K562 (cell line): ENCODE measurements around the gene SGMS1. TPM values are rescaled to one million over a fixed set of nuclear protein-coding genes. Genes with fewer than 3 reads are reported as not detected.

Experiments used
- ATF6 ChIP-seq: sonication (generic); formaldehyde crosslinking; IDR thresholded peaks from 2 replicates; pipeline ENCODE4 v1.4.0; 2020; ENCODE audit warnings: mild to moderate bottlenecking, missing genetic modification reagents
- BCOR ChIP-seq: fragments of 450-650 bp; IDR thresholded peaks from 2 replicates; pipeline ENCODE4 v1.6.1; 2016
- CHD1 ChIP-seq: fragments of 200-600 bp; sonication (generic); IDR thresholded peaks from one replicate; pipeline ENCODE4 v1.6.1; 2012; ENCODE audit warnings: mild to moderate bottlenecking, moderate library complexity, low read length, inconsistent platforms
- CHD2 ChIP-seq: IDR thresholded peaks from 2 replicates; pipeline ENCODE4 v1.6.1; 2011; ENCODE audit warnings: low read depth, low read length
- COPS2 ChIP-seq: fragments of 450-650 bp; conservative IDR thresholded peaks from 2 replicates; pipeline ENCODE4 v1.6.1; 2016; ENCODE audit warnings: mild to moderate bottlenecking, moderate library complexity
- HDAC2 ChIP-seq: fragments of 450-650 bp; IDR thresholded peaks from 2 replicates; pipeline ENCODE4 v1.6.1; 2016; ENCODE audit warnings: mild to moderate bottlenecking
- KLF13 ChIP-seq: fragments of 450-650 bp; IDR thresholded peaks from 2 replicates; pipeline ENCODE4 v1.6.1; 2016; ENCODE audit warnings: missing genetic modification characterization, low read depth, mild to moderate bottlenecking, missing compliant biosample characterization, moderate library complexity, borderline replicate concordance
- MITF ChIP-seq: IDR thresholded peaks from 2 replicates; pipeline ENCODE4 v1.6.1; 2014; ENCODE audit warnings: antibody characterized with exemption
- MTA2 ChIP-seq: fragments of 450-650 bp; IDR thresholded peaks from 2 replicates; pipeline ENCODE4 v1.6.1; 2016; ENCODE audit warnings: low read depth
- NCOA4 ChIP-seq: fragments of 450-650 bp; IDR thresholded peaks from 2 replicates; pipeline ENCODE4 v1.6.1; 2018; ENCODE audit warnings: mild to moderate bottlenecking; ENCODE audit not compliant: partially characterized antibody
- POLR3A ChIP-seq: IDR thresholded peaks from 2 replicates; pipeline ENCODE4 v1.6.1; 2011; ENCODE audit warnings: borderline replicate concordance, mild to moderate bottlenecking, moderate library complexity; ENCODE audit not compliant: insufficient read length, insufficient read depth; ENCODE audit errors: extremely low read depth
- RAD51 ChIP-seq: fragments of 450-650 bp; IDR thresholded peaks from 2 replicates; pipeline ENCODE4 v1.7.1; 2016; ENCODE audit warnings: low read depth, mild to moderate bottlenecking, borderline replicate concordance
- RBM22 ChIP-seq: fragments of 200-400 bp; formaldehyde crosslinking; IDR thresholded peaks from 2 replicates; pipeline ENCODE4 v1.6.1; 2018; ENCODE audit warnings: low read length, low read depth; ENCODE audit not compliant: poor library complexity, severe bottlenecking
- TBP ChIP-seq: optimal IDR thresholded peaks from 2 replicates; pipeline ENCODE3; 2011; ENCODE audit warnings: low read depth, low read length, improper control_type of control experiment
- TFAM ChIP-seq: fragments of 250-450 bp; sonication (Bioruptor Pico); conservative IDR thresholded peaks from 2 replicates; pipeline ENCODE4 v1.5.0; 2021; ENCODE audit warnings: mild to moderate bottlenecking, moderate library complexity
- TRIM28 ChIP-seq: fragments of 450-650 bp; IDR thresholded peaks from 2 replicates; pipeline ENCODE4 v1.6.1; 2017
- ZBTB1 ChIP-seq: sonication (generic); formaldehyde crosslinking; IDR thresholded peaks from 2 replicates; pipeline ENCODE4 v1.8.1; 2023; ENCODE audit warnings: missing genetic modification reagents, low read depth, mild to moderate bottlenecking, borderline replicate concordance
- ZBTB34 ChIP-seq: fragments of 250-450 bp; sonication (Bioruptor Pico); IDR thresholded peaks from 2 replicates; pipeline ENCODE4 v1.8.0; 2021; ENCODE audit warnings: mild to moderate bottlenecking, moderate library complexity
- ZNF280A ChIP-seq: fragments of 450-650 bp; IDR thresholded peaks from 2 replicates; pipeline ENCODE4 v1.6.1; 2018; ENCODE audit warnings: mild to moderate bottlenecking, low read depth; ENCODE audit not compliant: partially characterized antibody
- ZNF398 ChIP-seq: fragments of 250-450 bp; sonication (Bioruptor Pico); IDR thresholded peaks from 2 replicates; pipeline ENCODE4 v1.8.0; 2021; ENCODE audit warnings: moderate library complexity, mild to moderate bottlenecking, inconsistent platforms
- ZNF444 ChIP-seq: fragments of 250-450 bp; sonication (Bioruptor Pico); IDR thresholded peaks from 2 replicates; pipeline ENCODE4 v1.4.0; 2020; ENCODE audit warnings: mild to moderate bottlenecking, moderate library complexity
- polyA plus RNA-seq, 8 experiments: library from polyadenylated mRNA; depleted of rRNA in 4 of 8; stranded (reverse) in 5 of 8; unstranded in 3 of 8; fragments of >200 nt; fragmentation: Nextera tagmentation in 2 of 8; fragmentation: Illumina TruSeq in 1 of 8; extraction: Ambion mirVana in 2 of 8; extraction: Trizol in 1 of 8; gene quantifications; 2 replicates each; pipeline versions ENCODE4 v1.2.1 to v1.2.3, GENCODE V29; 2011 to 2014; ENCODE audit warnings: inconsistent platforms in 1 of 8, missing spikeins in 1 of 8
- total RNA-seq, 7 experiments: library from RNA; depleted of rRNA in 6 of 7; stranded (reverse); fragments of >200 nt in 6 of 7; fragmentation: Illumina TruSeq in 2 of 7; extraction: Trizol in 2 of 7; gene quantifications; 2 replicates each; pipeline versions ENCODE4 v1.2.1 to v1.2.3, GENCODE V29; 2011 to 2021; ENCODE audit warnings: low replicate concordance in 1 of 7

The SGMS1 gene
- total and polyA plus RNA-seq, 9 of the 15 experiments (the other 6 are each of a cell fraction or from before 2014, with no cell fraction given), result 22.6 to 232 (median 82.2) TPM

GRCh38 chr10:50554995-50555568, 68.7 kb downstream of the SGMS1 start (continued):
- TF ChIP-seq ZNF398 (CRISPR knock-in tag) (no peak), TRIM28 (no peak), COPS2 (no peak), MITF (no peak), CHD2 (no peak), ZBTB1 (no peak), RBM22 (no peak), ZBTB34 (CRISPR knock-in tag) (no peak), ZNF280A (no peak), NCOA4 (no peak), BCOR (peak; percentile 12; the same call in 1 of the 2 replicates), ZNF444 (CRISPR knock-in tag) (no peak), ATF6 (CRISPR knock-in tag) (no peak), POLR3A (no peak), TFAM (no peak), CHD1 (no peak), RAD51 (peak; percentile 15; the same call in 1 of the 2 replicates), KLF13 (no peak), MTA2 (peak; percentile 80), TBP (no peak), HDAC2 (0 out of 2 replicates have a peak, but pooled peaks have one; percentile 26)
